ENCODE data around the gene POLR3K.
"Not testable (repeated sequence)": the region's sequence is repeated elsewhere in the genome, so short reads cannot be mapped to it uniquely, and the experiment has no call there.

The POLR3K gene

DNA sequence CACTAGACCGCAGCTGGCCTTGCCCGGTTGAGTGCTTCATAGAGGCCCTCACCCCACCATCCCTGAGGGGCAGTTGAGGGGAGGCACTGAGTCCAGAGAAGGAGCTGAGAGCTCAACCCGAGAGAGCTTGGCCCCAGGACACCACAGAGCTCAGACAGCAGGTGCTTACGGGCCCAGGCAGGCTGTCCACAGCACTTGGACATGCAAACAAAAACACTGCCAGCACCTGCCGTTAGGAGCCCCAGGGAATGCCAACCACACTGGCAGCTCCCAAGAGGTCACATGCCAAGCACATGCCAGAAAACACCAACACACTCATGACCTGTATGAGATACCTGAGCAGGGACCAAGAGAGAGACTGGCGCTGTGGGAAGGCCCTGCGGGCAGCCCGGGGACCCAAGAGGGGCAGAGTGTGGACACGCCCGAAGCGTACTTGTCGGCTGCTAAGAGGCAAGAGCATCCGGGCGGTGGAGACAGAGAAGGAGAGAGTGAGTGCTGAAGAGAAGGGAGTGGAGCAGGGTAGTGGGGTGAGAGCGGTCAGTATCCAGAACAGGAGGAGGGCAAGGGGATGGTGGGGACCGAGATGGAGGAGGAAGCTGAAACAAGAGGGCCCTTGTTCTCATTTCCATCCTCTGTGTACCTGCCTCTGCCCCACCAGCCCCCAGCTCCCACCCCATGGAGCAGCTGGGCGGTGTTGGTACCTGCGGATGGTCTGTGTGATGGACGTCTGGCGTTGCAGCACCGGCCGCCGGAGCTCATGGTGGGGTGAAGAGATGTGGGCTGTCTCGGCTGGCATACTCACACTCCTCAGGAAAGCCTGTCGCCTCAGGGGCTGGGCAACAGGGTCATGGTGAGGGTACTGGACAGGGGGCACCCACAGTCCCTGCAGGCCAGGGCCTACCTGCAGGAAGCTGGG is 10.8 kb upstream of the POLR3K start:
- DNase-seq, result no peak

DNA sequence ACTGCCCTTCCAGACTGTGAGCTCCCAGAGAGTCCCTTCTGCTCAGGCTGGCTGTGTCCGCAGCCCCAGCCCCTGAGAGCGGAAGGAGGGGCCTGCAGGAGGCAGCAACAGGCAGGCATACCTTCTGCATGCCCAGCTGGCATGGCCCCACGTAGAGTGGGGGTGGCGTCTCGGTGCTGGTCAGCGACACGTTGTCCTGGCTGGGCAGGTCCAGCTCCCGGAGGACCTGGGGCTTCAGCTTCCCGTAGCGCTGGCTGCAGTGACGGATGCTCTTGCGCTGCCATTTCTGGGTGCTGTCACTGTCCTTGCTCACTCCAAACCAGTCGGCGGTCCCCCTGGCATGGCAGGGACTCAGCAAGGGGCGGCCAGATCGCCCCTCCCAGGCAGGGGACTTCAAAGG is 10.1 kb upstream of the POLR3K start:
- no peak for DNase-seq

DNA sequence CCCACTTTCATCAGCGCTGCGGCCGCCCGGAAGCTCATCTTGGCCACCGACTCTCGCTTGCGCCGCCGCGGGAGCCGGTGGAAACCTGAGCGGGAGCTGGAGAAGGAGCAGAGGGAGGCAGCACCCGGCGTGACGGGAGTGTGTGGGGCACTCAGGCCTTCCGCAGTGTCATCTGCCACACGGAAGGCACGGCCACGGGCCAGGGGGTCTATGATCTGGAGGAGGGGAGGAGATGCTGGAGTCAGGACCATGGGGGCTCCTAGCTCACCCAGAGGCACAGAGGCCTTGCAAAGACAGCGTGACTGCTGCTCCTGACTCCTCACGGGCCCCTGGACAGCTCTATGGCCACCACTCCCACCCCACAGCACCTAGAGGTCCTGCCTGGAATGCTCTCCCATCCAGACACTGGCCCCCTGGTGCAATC is 9.6 kb upstream of the POLR3K start:
- DNase-seq, result no peak

DNA sequence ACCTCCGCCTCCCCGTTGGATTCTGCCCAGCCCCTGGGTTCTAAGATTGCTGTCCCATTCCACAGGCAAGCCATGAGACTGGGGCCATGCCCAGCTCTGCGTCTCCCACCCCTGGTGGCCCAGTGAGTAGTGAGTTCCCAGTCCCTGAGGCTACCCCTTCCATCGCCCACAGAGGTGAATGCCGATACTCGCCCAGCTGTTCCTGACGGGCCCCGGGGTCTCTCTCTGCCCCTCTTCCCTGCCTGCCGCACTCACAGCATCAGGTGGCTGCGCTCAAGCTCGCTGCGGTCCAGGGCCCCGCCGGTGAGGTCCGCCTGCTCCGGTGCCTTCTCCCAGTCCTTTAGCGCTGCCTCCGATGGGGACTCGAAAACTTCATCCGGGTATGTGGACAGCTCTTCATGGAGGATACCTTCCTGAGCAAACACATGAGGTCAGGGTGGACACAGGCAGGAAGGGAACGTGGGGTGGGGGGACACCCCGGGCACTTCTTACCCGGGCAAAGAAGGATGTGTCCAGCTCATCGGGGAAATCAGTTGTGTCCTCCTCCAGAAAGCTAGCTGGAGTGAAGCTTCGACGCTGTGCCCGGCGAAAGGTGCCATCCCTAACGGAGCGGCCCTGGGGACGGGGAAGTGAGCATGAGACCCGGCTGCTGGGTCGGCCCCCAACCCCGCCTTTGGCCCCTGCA is 9.0 kb upstream of the POLR3K start:
- DNase-seq, result no peak

DNA sequence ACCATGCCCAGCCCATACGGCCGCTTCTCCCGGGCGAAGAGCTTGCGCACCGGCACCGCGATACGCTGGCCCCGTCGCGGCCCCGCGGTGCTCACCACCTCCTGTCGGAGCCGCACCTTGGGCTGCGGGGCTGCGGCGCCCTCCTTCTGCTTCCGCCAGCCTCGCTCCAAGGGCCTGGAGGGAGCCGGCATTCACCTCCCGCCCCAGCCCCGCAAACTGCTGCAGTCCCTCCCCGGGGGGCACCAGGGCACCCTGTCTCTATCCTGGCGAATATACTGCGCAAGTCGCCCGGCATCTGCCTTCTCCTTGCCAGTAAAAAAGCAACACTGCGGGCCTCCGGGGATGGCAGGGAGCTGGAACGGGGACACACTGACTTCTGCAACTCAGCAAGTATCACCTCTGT is 8.5 kb upstream of the POLR3K start:
- no peak for DNase-seq

DNA sequence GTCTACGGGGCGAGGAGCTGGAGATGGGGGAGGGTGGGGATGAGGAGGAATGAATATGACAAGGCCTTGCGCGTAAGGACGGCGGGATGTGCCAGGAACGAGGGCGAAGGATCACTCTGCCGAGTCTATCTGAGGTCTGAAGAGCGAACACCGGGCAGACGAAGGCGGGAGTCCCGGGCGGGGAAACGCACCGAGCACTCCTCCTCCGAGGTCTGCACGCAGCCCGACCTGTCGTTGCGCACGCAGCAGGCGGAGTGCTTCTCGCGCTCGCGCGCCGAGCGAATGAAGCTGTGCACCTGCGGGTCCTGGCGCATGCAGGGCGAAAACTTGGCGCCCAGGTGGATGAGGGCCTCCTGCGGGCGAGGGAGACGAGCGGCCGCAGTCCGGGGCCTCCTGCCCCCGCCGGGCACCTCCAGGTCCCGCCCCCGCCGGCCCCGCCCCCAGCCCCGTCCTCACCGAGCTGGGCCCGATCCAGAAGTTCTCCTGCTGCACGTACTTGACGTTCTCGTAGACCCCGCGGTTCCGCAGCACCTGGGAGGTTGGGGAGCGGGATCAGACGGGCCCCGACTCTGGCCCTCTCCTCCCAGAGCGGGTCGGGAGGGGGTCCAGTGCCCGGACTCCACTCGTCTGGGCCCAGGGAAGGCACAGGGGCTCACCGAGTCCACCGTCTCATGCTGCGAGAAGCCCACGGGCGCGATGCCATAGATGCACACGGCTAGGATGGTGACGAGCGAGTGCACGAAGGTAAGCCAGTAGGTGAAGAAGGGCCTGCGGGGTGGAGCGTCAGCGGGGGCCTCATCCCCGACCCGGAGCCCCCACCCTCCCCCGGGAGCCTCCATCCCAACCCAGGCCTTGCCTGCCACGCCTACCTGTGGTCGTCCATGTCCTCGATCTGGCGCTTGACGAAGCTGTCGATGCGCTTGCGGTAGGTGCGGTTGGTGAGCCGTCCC is 7.8 kb upstream of the POLR3K start:
- DNase-seq, result no peak

DNA sequence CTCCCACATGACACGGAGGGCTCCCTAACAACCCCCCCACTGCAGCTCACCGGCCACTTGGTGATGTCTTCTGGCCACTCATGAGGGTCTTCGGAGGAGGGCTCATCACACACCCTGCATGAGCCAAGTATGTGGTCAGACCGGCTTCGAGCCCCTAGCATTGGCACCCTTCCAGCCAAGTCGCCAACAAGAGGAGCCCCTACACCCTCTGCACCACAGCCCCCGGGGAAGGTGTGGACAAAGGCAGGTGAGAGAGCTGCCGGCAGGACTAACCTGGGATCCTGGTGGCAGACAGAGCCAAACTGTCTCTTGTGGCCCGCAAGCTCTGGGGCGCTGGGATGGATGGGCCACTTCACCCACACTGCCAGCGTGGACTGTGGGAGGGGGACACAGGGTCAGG is 6.8 kb upstream of the POLR3K start:
- DNase-seq, result no peak

DNA sequence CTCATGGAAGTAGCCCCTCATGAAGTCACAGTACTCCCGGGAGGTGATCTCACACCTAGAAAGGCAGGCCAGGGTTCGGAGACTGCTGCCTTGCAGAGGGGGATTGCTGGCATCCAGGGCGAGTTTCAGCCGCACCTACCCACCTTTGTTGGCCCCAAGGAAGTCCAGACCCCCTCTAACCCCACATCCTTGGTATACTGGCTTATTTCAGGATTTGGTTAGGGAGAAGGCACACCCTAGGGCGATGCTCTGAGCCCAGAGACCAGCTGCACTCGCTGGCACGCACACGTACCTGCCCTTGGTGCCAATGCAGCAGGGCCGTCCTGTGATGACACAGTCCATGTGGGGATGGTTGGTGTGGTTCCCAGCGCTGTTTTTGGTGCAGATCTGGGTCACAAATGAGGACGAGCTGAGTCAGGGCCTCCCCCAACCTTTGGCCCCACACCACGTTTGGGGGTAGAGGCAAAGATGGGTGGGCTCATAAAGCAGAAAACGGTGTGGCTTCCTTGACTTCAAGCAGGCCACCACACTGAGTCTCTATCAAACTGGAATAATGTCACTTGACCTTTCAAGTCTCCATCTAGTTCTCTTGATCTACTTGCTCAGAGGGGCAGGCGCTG is 6.1 kb upstream of the POLR3K start:
- DNase-seq, result no peak

DNA sequence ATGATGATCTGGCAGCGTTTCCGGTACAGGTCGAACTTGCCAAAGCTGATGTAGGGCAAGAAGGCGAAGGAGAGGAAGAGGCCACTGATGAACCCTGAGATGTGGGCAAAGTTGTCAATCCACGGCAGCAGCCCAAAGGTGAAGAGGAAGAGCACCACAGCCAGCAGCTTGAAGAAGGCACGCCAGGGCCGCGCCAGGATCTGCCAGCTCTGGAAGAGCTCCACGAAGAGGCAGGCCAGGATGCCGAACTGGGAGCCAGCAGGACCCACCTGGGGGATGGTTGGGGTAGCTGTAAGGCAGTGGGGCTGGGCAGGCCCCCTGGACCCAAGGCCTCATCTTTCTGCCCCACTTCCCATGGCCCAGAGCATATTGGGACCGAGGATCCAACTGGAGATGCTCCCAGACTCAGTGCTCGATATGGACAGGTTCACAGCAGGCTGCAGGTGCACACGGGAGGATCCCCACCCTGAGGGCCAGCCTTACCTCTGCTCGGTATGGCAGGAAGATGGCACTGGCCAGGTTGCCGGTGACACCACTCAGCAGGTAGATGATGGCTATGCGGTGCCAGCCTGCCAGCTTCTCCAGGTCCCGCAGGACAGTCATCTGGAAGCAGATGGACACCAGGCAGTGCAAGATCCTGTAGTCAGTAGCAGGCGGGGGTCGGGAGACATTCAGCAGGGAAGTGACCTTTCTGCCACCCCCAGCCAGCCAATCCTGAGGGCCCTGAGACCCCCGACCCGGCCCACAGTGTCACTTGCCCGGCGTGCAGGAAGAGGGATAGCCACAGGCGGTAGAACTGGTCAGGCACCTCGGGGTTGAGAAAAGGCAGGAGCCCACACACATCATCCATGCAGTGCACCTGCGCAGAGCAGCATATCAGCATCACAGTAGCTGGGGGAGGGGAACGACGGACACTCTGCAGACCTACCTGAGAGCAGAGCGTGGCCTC is 5.4 kb upstream of the POLR3K start:
- DNase-seq, result no peak

DNA sequence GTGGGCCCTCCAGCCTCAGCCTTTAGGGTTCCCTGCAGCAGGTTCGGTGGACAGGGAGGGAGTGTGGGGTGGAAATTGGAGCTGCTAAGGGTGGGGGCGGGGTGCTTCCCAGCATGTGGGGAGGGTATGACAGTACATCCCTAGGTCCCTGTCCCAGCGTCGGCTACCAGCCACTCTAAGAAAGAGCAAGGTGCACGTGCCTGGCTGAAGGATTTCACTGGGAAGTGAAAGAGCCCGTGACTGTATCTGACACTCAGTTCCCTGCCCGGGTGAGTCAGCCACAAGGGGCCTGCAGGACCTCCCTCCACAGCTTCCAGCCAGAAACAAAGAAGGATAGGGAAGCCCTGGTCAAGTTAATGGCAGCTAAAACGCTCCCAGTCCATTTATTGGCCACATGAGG is 4.3 kb upstream of the POLR3K start:
- DNase-seq, result no peak

DNA sequence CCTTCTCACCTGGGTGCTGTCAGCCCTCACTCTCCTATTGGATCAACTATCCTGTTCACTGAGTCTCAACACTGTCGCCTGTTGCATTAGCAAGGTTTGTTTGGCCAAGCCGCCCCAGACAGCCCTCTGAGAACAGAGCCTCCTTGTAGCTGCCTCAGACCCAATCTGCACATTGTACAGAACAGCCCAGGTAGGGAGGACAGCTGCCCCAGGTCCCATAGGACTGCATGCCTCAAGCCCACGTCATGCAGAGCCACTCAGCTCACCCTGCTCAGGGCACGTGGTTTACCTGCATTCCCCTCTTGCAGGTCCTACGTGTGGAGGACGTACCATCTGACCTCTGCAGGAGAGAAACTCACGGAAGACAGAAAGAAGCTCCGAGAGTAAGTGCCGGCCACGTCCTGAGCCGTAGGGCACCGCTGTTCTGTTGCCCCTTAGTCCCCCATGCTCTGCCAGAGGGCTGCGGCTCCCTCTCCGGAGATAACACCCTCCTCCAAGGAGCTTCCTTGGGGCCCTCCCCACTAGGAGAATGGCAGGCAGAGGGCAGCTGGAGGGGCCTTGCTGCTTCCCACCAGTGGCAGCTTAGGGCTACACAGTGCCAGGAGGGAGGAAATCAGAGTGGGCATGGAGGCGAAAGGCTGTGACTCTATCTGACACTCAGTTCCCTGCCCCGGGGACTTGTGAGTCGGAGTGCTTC is 3.0 kb upstream of the POLR3K start:
- no peak for DNase-seq

DNA sequence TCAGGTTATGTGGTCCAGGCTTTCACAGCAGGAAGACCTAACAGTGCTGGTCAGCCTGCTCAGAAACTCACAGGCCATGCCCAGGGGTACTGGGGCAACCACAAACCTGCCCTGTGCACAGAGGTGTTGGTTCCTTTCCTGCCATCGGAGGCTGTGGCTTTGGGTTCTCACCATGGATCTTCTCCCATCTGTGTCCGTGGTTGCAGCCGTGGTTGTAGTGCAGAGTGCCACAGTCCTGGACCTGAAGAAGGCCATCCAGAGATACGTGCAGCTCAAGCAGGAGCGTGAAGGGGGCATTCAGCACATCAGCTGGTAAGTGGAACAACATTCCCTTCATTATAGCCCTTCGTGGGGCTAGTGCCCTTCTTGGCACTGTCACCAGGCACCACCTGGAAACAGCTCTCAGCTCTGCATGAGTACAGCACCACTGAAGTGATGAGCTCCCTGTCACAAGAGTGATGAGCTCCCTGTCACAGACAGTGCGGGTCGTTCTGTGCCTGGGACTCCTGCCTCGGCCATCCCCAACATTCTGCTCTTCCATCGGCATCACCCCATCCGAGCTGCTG is 2.2 kb upstream of the POLR3K start:
- no peak for DNase-seq

DNA sequence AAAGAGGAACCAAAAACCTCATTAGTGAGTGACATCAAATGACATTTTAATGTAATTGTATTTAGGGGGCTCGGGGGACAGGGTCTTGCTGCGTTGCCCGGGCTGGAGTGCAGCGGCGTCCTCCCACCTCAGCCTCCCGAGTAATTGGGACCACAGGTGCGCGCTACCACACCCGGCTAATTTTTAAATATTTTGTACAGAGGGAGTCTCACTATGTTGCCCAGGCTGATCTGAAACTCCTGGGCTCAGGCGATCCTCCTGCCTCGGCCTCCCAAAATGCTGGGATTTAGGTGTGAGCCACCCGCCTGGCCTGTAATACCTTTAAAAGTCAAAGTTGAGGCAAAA is 801 bp upstream of the POLR3K start:
- no peak for DNase-seq

DNA sequence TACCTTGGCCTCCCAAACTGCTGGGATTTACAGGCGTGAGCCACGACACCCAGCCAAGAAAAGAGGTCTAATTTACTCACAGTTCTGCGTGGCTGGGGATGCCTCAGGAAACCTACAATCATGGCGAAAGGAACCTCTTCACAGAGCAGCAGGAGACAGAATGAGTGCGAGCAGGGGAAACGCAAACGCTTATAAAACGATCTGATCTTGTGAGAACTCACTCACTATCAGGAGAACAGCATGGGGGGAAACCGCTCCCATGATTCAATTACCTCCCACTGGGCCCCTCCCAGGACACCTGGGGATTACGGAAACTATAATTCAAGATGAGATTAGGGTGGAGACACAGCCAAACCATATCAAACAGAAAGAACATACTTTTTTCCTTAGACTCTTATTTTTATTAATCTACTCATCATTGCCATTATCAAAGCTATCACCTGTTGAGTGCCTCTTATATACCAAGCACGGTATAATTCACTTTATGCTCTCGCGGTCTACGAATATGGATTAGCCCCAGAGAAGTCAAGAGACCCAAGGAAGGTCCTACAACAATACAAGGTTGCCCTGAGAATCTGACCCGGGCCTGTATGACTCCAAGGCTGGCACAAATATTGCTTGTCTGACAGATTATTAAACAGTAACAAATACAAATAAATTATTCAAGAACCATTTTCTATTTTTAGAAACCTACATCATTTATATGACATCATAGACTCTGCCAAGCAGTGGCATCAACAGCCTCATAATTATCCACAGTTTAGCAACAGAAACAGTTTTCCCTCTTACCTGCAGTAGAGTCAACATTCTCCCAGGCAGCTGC is 2.4 kb downstream of the POLR3K start:
- no peak for DNase-seq

DNA sequence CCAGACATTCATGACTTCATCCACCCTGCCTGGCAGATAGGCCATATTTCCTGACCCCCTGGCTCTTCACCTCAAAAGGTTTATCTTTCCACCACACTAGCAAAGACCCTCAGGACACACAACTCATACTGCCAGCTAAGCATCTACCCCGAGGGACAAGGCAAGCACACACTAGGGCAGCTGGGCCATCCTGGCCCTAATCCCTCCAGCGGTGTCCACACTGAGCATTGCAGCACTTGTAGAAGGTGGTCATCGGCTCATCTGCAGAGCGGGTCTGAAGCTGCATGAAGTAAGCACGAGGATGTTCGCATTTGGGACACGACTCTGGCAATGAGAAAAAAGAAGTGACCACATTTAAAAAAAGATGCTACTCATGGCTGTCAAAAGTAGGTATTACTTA is 6.2 kb downstream of the POLR3K start:
- DNase-seq, result no peak

DNA sequence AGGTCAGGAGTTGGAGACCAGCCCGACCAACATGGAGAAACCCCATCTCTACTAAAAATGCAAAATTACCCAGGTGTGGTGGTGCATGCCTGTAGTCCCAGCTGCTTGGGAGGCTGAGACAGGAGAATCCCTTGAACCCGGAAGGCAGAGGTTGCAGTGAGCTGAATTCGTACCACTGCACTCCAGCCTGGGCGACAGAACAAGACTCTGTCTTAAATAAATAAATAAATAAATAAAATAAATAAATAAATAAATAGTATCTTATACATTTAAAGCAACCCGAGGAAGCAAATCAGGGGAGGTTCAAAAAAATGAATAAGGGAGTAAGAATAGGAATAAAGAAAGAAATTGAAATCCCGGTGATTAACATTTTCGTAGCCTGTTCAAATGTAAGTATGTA is 6.9 kb downstream of the POLR3K start:
- DNase-seq, result not testable (repeated sequence)

DNA sequence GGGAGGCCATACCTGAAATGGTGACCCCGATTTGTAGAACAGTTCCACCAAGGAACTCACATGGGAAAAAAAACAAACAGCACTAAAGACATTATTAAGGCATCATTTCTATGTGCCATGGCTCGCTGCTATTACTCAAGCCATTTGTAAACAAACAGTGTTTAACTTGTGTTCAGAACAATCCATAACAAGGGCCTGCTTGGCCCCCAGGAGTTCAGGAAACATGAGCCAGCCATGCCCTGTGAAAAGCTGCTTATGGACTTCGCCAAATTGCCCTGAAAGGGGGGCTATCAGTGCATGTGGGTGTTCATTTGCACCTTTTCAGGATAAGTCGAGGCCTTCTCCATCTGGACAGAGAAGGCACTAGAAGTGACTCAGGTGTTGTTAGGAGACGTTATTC is 8.0 kb downstream of the POLR3K start:
- DNase-seq, result no peak

DNA sequence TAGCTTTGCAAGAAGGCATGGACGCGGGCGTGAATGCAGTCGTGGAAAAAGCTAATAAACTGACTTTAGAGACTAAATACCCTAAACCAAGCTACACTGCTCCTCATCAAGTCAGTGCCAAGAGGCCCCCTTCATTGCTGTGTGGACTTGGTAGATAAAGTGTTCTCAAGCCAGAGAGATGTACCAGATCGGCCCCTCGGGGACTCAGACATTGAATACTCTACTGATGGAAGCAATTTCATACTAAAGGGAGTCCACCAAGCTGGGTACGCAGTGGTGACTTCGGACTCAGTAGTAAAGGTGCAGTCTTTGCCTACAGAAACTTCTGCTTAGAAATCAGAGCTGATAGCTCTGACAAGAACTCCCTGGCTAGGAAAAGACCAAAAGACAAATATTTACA is 8.8 kb downstream of the POLR3K start:
- no peak for DNase-seq

DNA sequence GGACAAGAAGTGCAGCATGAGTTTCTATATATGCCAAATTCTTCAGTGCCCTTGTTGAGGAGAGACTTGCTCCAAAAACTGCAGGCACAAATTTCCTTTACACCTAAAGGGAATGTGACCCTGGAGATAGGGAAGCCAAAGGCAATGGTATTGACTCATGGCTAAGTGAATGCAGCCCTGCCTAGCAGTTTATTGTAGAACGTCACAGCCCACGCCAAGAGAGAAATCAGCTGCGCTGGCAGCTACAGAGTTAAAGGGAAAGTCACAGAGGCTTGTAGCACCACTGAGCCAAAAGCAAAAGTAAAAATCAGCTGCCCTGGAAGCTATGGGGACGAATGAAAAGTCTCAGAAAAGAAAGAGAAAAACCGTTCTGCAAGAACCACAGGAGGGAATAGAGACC is 10.1 kb downstream of the POLR3K start:
- DNase-seq, result no peak

DNA sequence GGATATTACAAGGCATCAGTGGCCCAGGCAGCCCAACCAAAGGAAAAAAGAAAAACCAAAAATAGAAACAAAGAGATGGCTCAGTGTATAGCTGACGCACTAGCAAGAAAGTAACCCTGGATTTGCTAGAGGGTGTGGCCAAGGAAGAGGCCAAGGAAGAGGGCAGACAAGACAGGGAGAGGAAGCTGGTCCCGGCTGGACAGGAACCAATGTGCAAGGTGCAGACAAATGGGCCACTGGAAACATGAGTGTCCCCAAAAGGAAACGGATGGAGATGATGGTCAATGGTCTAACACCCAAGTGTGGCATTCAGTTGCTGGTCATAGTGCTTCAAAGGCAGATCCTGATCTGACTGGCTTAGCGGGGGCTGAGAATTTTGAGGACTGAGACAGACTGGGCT is 10.7 kb downstream of the POLR3K start:
- no peak for DNase-seq

All from T-helper 1 cell (primary cell).